Ascending aorta (tissue), 2 donors: ENCODE results near the gene RALGAPA1. TPM values are rescaled to one million over a fixed set of nuclear protein-coding genes. Genes with fewer than 3 reads are reported as not detected.
"Not testable (repeated sequence)": the region's sequence is repeated elsewhere in the genome, so short reads cannot be mapped to it uniquely, and the experiment has no call there.

Source experiments
- DNase-seq, 2 donors: peaks; one replicate each; pipeline ENCODE4 v3.0.0-alpha.2; 2019; ENCODE audit warnings: low spot score in 2 of 2
- H3K27ac ChIP-seq, 2 donors: fragments of 200-600 bp; sonication (generic); one replicate each; pipeline ENCODE4 v1.5.1; 2016 to 2017; ENCODE audit warnings: mild to moderate bottlenecking in 1 of 2
- H3K27me3 ChIP-seq: fragments of 200-600 bp; sonication (generic); one replicate; pipeline ENCODE4 v1.5.1; 2017
- H3K36me3 ChIP-seq, 2 donors: fragments of 200-600 bp; sonication (generic); one replicate each; pipeline ENCODE4 v1.5.1; 2016
- H3K4me1 ChIP-seq, 2 donors: fragments of 200-600 bp; sonication (generic); one replicate each; pipeline ENCODE4 v1.5.1; 2016 to 2017; ENCODE audit warnings: mild to moderate bottlenecking in 1 of 2
- H3K4me3 ChIP-seq, 2 donors: fragments of 200-600 bp; sonication (generic); one replicate each; pipeline ENCODE4 v1.5.1; 2016 to 2017; ENCODE audit warnings: mild to moderate bottlenecking in 1 of 2
- H3K9me3 ChIP-seq, 2 donors: fragments of 200-600 bp; sonication (generic); one replicate each; pipeline ENCODE4 v1.5.1; 2016
- intact Hi-C: fragments of 100-400 bp; cut with DNase I; formaldehyde crosslinking; loops from one replicate; pipeline ENCODE4 v1.15.1; 2023
- total RNA-seq: library from RNA; depleted of rRNA; stranded (reverse); fragments of >200 nt; gene quantifications from one replicate; pipeline ENCODE4 v1.1.0, GENCODE V29; 2016
- TF ChIP-seq, protein P1 (sequence below), 3 experiments: fragments of 200-600 bp in 2 of 3; fragments of 450-650 bp in 1 of 3; sonication (generic) in 2 of 3; IDR thresholded peaks; one replicate each; pipeline ENCODE4 v1.5.1; 2016 to 2019; ENCODE audit warnings: antibody characterized with exemption in 3 of 3, mild to moderate bottlenecking in 1 of 3, moderate library complexity in 1 of 3

The RALGAPA1 gene
- total RNA-seq, 1 donor from 2014 or later = 101 TPM

DNA sequence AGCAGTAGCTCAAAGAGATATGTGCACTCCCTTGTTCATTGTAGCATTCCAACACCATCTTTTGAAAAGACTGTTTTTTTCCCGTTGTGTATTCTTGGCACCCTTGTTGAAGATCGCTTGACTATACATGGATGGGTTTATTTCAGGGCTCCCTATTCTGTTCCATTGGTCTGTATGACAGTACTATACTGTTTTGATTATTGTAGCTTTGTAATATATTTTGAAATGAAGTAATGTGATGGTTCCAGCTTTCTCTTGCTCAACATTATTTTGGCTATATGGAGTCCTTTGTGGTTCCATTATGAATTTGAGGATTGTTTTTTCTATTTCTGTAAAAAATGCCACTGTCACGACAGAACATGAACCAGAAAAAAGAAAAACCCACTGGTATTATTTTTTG lies 42.7 kb upstream of the RALGAPA1 start:
- TF ChIP-seq, protein P1, sequence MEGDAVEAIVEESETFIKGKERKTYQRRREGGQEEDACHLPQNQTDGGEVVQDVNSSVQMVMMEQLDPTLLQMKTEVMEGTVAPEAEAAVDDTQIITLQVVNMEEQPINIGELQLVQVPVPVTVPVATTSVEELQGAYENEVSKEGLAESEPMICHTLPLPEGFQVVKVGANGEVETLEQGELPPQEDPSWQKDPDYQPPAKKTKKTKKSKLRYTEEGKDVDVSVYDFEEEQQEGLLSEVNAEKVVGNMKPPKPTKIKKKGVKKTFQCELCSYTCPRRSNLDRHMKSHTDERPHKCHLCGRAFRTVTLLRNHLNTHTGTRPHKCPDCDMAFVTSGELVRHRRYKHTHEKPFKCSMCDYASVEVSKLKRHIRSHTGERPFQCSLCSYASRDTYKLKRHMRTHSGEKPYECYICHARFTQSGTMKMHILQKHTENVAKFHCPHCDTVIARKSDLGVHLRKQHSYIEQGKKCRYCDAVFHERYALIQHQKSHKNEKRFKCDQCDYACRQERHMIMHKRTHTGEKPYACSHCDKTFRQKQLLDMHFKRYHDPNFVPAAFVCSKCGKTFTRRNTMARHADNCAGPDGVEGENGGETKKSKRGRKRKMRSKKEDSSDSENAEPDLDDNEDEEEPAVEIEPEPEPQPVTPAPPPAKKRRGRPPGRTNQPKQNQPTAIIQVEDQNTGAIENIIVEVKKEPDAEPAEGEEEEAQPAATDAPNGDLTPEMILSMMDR (IDR thresholded peaks at IDR 0.05) = no peak
- Histone ChIP-seq H3K4me1 (no peaks in the 10 kb centered on the region), H3K27me3 (no peaks in the 10 kb centered on the region), H3K9me3 (peaks cover 0 to 6% of the 10 kb centered on the region in 2 donors), H3K36me3 (peaks cover 15 to 16% of the 10 kb centered on the region in 2 donors), H3K4me3 (no peak overlapping the region), H3K27ac (no peak overlapping the region)
- no peak for DNase-seq
- intact Hi-C loops = no loop called here

DNA sequence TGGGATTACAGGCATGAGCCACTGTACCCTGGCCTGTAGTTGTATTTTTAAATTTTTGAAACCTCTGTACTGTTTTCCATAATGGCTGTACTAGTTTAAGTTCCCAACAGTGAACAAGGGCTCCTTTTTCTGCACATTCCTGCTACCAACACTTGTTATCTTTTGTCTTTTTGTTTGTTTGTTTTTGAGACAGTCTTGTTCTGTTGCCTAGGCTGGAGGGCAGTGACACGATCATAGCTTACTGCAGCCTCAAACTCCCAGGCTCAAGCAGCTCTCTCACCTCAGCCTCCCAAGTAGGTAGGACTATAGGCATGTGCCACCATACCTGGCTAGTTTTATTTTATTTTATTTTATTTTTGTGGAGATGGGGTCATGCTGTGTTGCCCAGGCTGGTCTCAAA lies 40.0 kb upstream of the RALGAPA1 start:
- H3K36me3 ChIP-seq = peaks cover 21 to 28% of the 10 kb centered on the region in 2 donors

GRCh38 chr14:35847636-35848035 lies 38.5 kb upstream of the RALGAPA1 start:
- no peak for DNase-seq
- no peak overlapping the region for H3K4me3 ChIP-seq
- H3K27ac ChIP-seq = no peak overlapping the region
- peaks cover 34 to 42% of the 10 kb centered on the region in 2 donors for H3K36me3 ChIP-seq
- peaks cover 0 to 8% of the 10 kb centered on the region in 2 donors for H3K9me3 ChIP-seq
- TF ChIP-seq, protein P1 (IDR thresholded peaks at IDR 0.05) = no peak
- no peaks in the 10 kb centered on the region for H3K27me3 ChIP-seq
- intact Hi-C loops = no loop called here
- H3K4me1 ChIP-seq = no peaks in the 10 kb centered on the region

More for the DNA sequence above, 40.0 kb upstream of the RALGAPA1 start:
- no peak overlapping the region for H3K27ac ChIP-seq
- no peak overlapping the region for H3K4me3 ChIP-seq
- H3K4me1 ChIP-seq = no peaks in the 10 kb centered on the region
- DNase-seq = no peak
- intact Hi-C loops = no loop called here
- H3K27me3 ChIP-seq = no peaks in the 10 kb centered on the region
- H3K9me3 ChIP-seq = peaks cover 0 to 6% of the 10 kb centered on the region in 2 donors
- TF ChIP-seq, protein P1 (IDR thresholded peaks at IDR 0.05) = no peak

DNA sequence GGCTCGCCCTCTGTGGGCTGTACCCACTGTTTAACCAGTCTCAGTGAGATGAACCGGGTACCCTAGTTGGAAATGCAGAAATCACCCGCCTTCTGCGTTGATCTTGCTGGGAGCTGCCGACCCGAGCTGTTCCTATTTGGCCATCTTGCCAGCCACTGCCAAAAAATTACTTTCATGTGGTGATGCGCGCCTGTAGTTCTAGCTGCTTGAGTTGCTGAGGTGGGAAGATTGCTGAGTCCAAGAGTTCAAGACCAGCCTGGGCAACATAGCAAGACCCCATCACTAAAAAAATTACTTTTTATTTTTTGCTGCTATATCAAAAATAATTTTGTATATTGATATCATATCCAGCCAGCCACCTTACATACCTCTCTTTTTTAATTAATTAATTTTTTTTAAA lies 35.4 kb upstream of the RALGAPA1 start:
- Histone ChIP-seq H3K9me3 (peaks cover 3 to 26% of the 10 kb centered on the region in 2 donors), H3K27ac (no peak overlapping the region), H3K36me3 (peaks cover 36 to 57% of the 10 kb centered on the region in 2 donors), H3K27me3 (no peaks in the 10 kb centered on the region), H3K4me1 (no peaks in the 10 kb centered on the region), H3K4me3 (no peak overlapping the region)
- TF ChIP-seq, protein P1 (IDR thresholded peaks at IDR 0.05) = no peak
- intact Hi-C loops = no loop called here
- no peak for DNase-seq

DNA sequence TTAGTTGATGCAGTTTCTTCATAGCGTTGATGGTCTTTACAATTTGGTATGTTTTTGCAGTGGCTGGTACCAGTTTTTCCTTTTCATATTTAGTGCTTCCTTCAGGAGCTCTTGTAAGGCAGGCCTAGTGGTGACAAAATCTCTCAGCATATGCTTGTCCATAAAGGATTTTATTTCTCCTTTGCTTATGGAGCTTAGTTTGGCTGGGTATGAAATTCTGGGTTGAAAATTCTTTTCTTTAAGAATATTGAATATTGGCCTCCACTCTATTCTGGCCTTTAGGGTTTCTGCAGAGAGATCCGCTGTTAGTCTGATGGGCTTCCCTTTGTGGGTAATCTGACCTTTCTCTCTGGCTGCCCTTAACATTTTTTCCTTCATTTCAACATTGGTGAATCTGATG lies 33.1 kb upstream of the RALGAPA1 start:
- H3K4me1 ChIP-seq, H3K4me3 ChIP-seq: not testable (repeated sequence)

GRCh38 chr14:35841704-35842103 lies 32.6 kb upstream of the RALGAPA1 start:
- H3K4me1 ChIP-seq, H3K27me3 ChIP-seq, H3K27ac ChIP-seq, intact Hi-C loops, H3K4me3 ChIP-seq, DNase-seq: not testable (repeated sequence)
- Histone ChIP-seq H3K36me3 (peaks cover 31 to 77% of the 10 kb centered on the region in 2 donors), H3K9me3 (peaks cover 3 to 33% of the 10 kb centered on the region in 2 donors)

More for the DNA sequence above, 33.1 kb upstream of the RALGAPA1 start:
- H3K27me3 ChIP-seq, intact Hi-C loops, H3K27ac ChIP-seq, DNase-seq: not testable (repeated sequence)
- peaks cover 36 to 76% of the 10 kb centered on the region in 2 donors for H3K36me3 ChIP-seq
- peaks cover 3 to 33% of the 10 kb centered on the region in 2 donors for H3K9me3 ChIP-seq
